ENCODE measurements around the gene TCF7L2.
A peak's percentile ranks its signal among the peaks of the same experiment; 100 is the strongest.

Gene TCF7L2

GRCh38 chr10:112948196-112948595 is 1.9 kb upstream of the TCF7L2 start:
- no peak for DNase-seq (ENCODE audit: low read depth)

GRCh38 chr10:112949143-112949823 is 764 bp upstream of the TCF7L2 start:
- no peak for DNase-seq (ENCODE audit: low read depth)

GRCh38 chr10:112950714-112951358 is 789 bp downstream of the TCF7L2 start:
- DNase-seq (ENCODE audit: low read depth), result no peak

GRCh38 chr10:112951359-112952281 is 1.6 kb downstream of the TCF7L2 start:
- peak; percentile 1 for DNase-seq (ENCODE audit: low read depth)

DNA sequence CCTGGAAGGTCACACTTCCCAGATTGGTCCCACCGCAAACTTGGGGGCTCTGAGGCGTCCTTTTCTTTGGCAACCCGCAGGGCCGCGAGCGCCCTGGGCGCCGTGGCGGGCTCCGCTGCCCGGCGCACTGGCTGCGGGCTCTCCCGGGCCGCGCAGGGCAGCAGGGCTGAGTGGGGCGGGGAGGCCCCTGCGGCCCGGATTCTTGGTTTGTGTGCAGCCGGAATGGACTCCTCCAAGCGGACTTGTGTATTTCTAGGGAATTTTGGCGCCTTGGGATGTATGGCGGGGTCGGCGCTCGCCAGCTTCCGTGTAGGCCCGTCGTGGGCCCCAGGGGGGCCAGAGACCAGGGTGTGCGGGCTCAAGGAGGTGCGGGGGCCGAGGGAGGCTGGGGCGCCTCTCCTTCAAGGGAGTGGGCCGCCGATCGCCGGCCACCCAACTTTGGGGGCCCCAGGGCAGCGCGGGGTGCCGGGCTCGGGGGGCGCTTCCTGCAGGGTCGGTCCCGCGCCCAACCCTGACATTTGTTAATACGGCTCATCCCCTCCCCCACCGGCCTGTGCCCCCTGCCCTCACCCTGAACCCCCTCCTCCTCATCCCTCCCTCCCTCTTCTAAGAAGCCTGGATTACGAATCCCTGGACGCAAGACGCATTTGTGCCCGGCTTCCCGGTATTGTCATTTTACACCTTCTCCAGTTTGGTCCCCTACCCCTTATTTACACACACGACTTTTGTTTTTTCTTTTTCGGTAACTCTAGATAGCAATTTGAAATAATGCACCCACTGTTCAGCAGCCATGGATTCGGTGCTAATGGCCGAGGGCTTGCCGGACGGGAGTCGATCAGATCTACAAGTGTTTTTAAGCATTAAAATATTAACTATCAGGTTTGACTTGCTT is 2.5 kb downstream of the TCF7L2 start:
- DNase-seq (ENCODE audit: low read depth), result no peak

DNA sequence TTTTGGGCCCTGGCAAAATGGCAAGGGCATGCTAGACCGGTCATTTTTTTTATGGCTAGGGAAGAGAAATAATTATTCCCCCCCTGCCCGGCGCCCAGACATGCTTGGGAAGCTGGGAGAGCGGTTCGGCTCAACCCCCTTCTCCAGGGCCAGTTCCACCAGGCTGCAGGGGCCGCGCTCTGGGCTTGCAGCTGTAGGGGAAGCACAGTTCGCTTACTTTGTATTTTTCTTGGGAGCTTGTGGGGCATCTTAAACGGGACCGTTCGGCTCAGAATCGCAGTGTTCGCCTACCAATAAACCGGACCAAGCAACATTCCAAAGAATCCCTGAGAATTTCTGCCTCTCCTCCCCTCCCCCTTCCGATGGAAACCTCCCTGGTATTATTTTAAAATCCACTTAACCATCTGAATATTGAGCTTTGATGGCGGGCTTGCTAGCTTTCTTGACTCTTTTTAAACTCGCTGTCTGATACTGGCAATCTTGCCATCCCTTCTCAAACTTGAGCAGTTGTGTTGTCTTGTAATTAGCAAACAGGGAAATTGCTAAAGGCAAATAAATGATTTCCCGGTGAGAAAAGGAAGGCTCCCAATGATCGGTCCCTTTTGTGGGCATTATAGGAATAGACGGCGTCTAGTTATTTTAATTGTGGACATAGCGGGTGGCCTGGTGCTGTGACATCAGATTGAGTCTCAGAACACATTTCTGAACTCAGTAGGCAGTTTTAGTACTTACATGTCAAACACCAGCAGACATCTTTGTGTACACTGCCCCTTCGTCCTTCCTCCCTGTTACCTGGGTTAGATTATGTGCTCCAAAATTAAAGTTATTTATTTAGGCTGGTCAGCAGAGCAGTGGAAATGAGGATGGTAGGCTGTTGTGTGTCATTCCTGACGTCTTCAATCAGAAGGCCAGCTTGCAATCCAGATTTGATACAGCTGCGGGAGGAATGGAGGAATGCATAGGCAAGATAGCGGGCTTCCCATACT is 3.4 kb downstream of the TCF7L2 start:
- DNase-seq (ENCODE audit: low read depth), result no peak

DNA sequence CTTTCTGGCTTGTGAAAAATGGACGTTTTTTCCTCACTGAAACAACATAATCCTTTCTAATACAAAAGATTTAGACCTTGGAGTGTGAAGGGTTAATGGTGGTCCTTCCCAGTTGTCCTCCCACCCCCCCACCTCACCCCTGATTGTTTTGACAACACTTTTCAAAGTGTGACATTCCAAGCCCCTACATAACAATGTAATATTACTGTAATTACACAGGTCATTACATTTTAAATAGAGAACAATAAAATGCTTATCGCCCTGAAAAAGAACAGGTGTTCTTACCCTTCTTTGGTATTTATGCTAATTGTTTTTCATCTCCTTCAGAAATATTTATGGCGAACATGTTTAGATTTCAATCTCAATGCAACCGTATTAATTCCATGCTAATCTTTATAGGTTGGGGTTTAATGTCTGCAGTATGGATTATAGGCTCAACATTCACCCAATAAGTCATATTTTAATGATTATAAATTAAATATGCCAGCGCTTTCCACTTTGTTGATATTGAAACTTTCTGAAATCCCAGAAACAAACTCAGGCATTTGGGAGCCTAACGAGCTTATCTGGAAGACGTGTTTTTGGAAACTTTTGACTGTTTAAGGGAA is 5.0 kb downstream of the TCF7L2 start:
- no peak for DNase-seq (ENCODE audit: low read depth)

- DNase-seq (ENCODE audit: low read depth), result no peak
Observed at GRCh38 chr10:112955582-112956421, 5.8 kb downstream of the TCF7L2 start.

- DNase-seq (ENCODE audit: low read depth), result no peak
Observed at GRCh38 chr10:112956631-112957350, 6.7 kb downstream of the TCF7L2 start.

DNA sequence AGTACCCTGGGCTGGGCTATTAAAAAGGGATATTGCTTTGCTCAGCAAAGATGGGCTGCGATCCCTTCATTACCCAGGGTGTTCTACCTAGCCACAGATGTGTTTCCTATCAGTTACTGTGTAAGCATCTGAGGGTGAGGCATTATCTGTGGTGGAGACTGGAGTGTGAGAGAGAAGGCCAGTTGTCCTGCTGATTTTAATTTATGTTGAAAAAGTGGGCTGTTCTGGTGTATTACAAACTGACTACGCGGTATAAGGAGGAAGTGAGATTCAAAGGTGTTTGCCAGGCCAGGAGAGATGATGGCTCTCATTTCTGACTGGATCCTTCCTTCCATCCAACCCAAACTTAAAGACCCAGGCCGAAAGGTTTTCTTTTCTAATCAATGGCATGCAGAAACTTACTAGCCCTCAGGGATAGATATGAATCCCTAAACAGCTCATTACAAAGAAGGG is 7.6 kb downstream of the TCF7L2 start:
- no peak for DNase-seq (ENCODE audit: low read depth)

DNA sequence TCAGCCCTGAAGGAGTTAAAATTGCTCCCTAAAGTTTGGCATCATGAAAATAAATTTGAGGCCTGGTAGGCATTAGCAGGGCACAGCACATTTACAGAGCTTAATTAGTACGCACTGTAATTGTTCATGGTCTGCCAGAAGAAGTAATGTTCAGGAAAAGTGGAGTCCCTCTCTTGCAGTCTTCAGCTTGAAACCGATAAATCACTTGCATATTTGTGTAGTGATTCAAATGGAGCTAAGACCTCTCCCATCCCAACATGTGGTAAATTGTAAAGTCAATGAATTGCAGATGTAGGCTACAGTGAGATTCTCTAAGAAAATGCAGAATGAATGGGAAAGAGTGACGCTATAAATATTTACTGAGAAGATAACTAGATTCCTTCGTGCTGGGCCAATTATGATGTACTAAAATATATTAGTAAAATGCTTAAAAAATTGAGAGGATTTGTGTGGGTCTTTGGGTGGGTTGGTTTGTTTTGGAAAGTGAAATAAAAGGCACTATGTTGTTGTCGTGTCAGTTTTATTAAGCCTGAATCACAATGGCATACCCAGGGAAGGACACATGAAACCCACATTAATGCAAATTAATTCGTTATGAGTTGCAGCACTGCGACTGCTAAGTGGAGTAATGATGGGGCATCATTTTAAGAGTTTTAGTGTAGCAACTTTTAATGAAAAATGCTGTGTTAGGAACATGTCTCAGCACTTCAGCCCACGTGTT is 8.4 kb downstream of the TCF7L2 start:
- no peak for DNase-seq (ENCODE audit: low read depth)

DNA sequence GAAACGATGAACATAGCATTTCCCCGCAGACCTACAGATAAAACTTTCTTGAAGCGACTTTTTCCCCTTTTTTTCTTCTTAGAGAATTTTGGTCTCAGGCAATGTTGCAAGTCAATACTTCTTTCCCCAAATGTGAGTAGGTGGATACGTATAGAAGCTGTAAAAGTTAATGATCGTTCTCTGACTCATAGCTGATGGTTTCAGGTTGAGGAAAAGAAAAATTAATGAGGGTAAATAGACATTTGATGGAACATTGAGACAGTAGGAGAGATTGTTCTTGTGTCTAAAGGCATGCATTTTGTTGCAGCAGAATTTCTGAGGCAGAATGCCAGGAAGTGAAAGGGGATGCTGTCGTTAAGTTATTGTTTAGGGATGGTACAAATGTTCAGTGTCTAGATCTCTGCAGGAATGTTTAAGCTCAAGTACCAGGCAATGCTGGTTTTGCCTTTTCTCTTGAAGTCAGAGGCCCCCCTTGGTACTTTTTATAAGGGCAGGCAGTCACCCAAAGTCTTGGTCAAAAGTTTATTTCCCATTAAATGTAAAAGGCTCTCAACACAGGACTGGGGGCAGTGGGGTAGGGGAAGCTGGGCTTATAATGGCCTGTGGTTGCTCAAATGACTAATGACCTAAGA is 9.3 kb downstream of the TCF7L2 start:
- DNase-seq (ENCODE audit: low read depth), result no peak

GRCh38 chr10:112960151-112960681 is 10.2 kb downstream of the TCF7L2 start:
- no peak for DNase-seq (ENCODE audit: low read depth)

DNA sequence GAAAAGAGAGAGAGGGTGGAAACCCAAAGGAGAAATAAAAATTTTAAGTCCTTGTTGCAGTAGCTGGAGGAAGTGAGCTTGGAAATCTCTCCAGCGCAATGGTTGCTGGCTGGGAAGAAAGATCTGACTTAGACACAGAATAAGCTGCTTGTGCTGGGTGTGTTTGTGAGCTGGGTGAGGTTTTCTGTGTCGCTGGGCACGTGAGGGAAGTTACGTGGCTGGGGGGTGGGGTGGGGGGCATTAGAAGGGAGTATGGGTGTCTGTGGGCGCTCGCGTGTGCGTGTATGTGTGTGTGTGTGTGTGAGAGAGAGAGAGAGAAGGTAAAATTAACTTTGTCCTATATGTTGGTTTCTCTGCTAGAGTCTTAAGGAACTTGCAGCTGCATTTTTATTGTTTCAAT is 11.6 kb downstream of the TCF7L2 start:
- DNase-seq (ENCODE audit: low read depth), result no peak

- no peak for DNase-seq (ENCODE audit: low read depth)
Observed at GRCh38 chr10:112962343-112962742, 12.3 kb downstream of the TCF7L2 start.

DNA sequence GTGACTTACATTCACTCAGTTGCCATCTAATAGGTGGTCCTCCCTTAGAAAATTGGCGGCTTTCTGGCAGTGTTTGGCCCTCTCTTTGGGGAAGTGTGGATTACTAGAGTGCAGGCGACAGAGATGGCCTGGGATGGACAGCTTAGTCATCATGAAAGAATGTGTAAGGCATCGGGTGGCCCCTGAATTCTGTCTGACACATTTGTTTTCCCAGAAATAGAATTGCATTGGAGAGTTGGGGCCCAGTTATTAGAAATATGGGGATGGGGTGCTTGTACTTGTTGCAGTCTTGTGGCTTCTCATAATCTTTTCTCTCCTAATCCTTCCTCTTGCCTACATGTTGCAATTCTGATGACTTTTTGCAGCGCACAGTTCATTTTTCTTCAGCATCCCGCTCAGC is 13.8 kb downstream of the TCF7L2 start:
- no peak for DNase-seq (ENCODE audit: low read depth)

GRCh38 chr10:112964482-112964881 is 14.4 kb downstream of the TCF7L2 start:
- DNase-seq (ENCODE audit: low read depth), result no peak

Data from activated T-helper 1 cell treated with Interleukin-2 at 50 U/mL for 16 hours (primary cell).